Measurements from ENCODE around the gene SSX4B. TPM values are rescaled to one million over a fixed set of nuclear protein-coding genes. Genes with fewer than 3 reads are reported as not detected.

SSX4B gene
- total RNA-seq, 1 experiment from 2014 or later: not detected

Other genes with a start within 250 kb of the SSX4B start
- gene SSX5, start 215.2 kb downstream of the SSX4B start, total RNA-seq (2014; rRNA removed; shearing (Covaris generic)): not detected in 2 replicates
- gene SSX1, start 156.6 kb downstream of the SSX4B start, total RNA-seq (2014; rRNA removed; shearing (Covaris generic)): 0.14 TPM in 1 of 2 replicates, not detected in the other
- gene SSX3, start 55.3 kb downstream of the SSX4B start, total RNA-seq (2014; rRNA removed; shearing (Covaris generic)): not detected in 2 replicates
- gene SSX4, start 28.4 kb downstream of the SSX4B start, total RNA-seq (2014; rRNA removed; shearing (Covaris generic)): not detected in 2 replicates
- gene SLC38A5, start 58.3 kb upstream of the SSX4B start, total RNA-seq (2014; rRNA removed; shearing (Covaris generic)): 0.04 TPM in 1 of 2 replicates, not detected in the other
- gene FTSJ1, start 64.2 kb upstream of the SSX4B start, total RNA-seq (2014; rRNA removed; shearing (Covaris generic)): 70.7 and 85.9 TPM in 2 replicates
- gene PORCN, start 97.0 kb upstream of the SSX4B start, total RNA-seq (2014; rRNA removed; shearing (Covaris generic)): 17.0 and 18.3 TPM in 2 replicates
- 129 and 133 TPM in 2 replicates for gene EBP, start 109.8 kb upstream of the SSX4B start, total RNA-seq (2014; rRNA removed; shearing (Covaris generic))
- 2.6 and 3.2 TPM in 2 replicates for gene TBC1D25, start 127.8 kb upstream of the SSX4B start, total RNA-seq (2014; rRNA removed; shearing (Covaris generic))
- gene RBM3, start 162.5 kb upstream of the SSX4B start, total RNA-seq (2014; rRNA removed; shearing (Covaris generic)): 154 and 175 TPM in 2 replicates
- 42.8 and 49.7 TPM in 2 replicates for gene WDR13, start 185.5 kb upstream of the SSX4B start, total RNA-seq (2014; rRNA removed; shearing (Covaris generic))